Endothelial cell (in vitro differentiated cells): ENCODE measurements around the gene LRBA. TPM values are rescaled to one million over a fixed set of nuclear protein-coding genes. Genes with fewer than 3 reads are reported as not detected.

ENCODE experiments used
- DNase-seq: peaks from one replicate; pipeline ENCODE4 v3.0.0; 2021; ENCODE audit warnings: low spot score
- H3K27ac Mint-ChIP-seq: one replicate; pipeline ENCODE4 v1.8.0; 2021; ENCODE audit warnings: mixed read lengths, inconsistent platforms; ENCODE audit not compliant: unreplicated experiment
- H3K27me3 Mint-ChIP-seq: one replicate; pipeline ENCODE4 v1.8.0; 2021; ENCODE audit warnings: mild to moderate bottlenecking, moderate library complexity, mixed read lengths, inconsistent platforms; ENCODE audit not compliant: unreplicated experiment
- H3K36me3 Mint-ChIP-seq: one replicate; pipeline ENCODE4 v1.8.0; 2021; ENCODE audit warnings: mild to moderate bottlenecking, low read depth, mixed read lengths, inconsistent platforms; ENCODE audit not compliant: unreplicated experiment
- H3K4me1 Mint-ChIP-seq: one replicate; pipeline ENCODE4 v1.8.0; 2021; ENCODE audit warnings: mild to moderate bottlenecking, mixed read lengths, inconsistent platforms; ENCODE audit not compliant: unreplicated experiment
- H3K4me3 Mint-ChIP-seq: one replicate; pipeline ENCODE4 v1.8.0; 2021; ENCODE audit warnings: mild to moderate bottlenecking, mixed read lengths, inconsistent platforms; ENCODE audit not compliant: unreplicated experiment
- H3K9me3 Mint-ChIP-seq: one replicate; pipeline ENCODE4 v1.8.0; 2021; ENCODE audit warnings: mixed read lengths, inconsistent platforms; ENCODE audit not compliant: unreplicated experiment
- total RNA-seq: library from RNA; stranded (reverse); fragmentation: NEBNext Ultra II Directional; extraction: Animal tissue kit (Norgen Biotek cat#: 25700); gene quantifications from one replicate; pipeline ENCODE4 v1.2.1, GENCODE V29; 2021; ENCODE audit not compliant: unreplicated experiment
- TF ChIP-seq, protein P1 (sequence below): fragments of 200-600 bp; sonication (generic); IDR thresholded peaks from one replicate; pipeline ENCODE4 v1.5.0; 2021; ENCODE audit warnings: antibody characterized with exemption; ENCODE audit not compliant: unreplicated experiment

Gene LRBA
- total RNA-seq, 1 donor from 2014 or later, result 44.3 TPM

DNA sequence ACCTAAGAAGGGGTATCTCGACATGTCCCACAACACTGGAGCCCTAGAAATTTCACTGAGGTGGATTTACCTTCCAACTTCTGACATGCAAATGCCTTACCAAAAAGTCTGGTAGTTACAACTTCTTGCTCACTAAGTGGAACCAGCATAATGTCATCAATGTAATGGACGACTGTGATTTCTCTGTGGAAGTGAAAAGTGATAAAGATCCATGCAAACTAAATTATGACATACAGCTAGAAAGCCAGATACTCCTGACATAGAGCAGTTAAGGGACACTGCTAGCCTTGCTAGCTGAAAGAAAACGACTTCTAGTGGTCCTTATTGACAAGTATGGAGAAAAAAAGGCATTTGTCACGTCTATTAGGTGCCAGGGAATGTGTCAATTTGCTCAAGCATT lies 242.1 kb downstream of the LRBA start:
- H3K9me3 Mint-ChIP-seq, result no peaks in the 10 kb centered on the region
- peaks cover 2% of the 10 kb centered on the region for H3K27me3 Mint-ChIP-seq
- H3K36me3 Mint-ChIP-seq, result no peaks in the 10 kb centered on the region
- no peak overlapping the region for H3K27ac Mint-ChIP-seq
- TF ChIP-seq, protein P1, sequence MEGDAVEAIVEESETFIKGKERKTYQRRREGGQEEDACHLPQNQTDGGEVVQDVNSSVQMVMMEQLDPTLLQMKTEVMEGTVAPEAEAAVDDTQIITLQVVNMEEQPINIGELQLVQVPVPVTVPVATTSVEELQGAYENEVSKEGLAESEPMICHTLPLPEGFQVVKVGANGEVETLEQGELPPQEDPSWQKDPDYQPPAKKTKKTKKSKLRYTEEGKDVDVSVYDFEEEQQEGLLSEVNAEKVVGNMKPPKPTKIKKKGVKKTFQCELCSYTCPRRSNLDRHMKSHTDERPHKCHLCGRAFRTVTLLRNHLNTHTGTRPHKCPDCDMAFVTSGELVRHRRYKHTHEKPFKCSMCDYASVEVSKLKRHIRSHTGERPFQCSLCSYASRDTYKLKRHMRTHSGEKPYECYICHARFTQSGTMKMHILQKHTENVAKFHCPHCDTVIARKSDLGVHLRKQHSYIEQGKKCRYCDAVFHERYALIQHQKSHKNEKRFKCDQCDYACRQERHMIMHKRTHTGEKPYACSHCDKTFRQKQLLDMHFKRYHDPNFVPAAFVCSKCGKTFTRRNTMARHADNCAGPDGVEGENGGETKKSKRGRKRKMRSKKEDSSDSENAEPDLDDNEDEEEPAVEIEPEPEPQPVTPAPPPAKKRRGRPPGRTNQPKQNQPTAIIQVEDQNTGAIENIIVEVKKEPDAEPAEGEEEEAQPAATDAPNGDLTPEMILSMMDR, result no peak
- no peak overlapping the region for H3K4me3 Mint-ChIP-seq
- peaks cover 2% of the 10 kb centered on the region for H3K4me1 Mint-ChIP-seq
- no peak for DNase-seq

DNA sequence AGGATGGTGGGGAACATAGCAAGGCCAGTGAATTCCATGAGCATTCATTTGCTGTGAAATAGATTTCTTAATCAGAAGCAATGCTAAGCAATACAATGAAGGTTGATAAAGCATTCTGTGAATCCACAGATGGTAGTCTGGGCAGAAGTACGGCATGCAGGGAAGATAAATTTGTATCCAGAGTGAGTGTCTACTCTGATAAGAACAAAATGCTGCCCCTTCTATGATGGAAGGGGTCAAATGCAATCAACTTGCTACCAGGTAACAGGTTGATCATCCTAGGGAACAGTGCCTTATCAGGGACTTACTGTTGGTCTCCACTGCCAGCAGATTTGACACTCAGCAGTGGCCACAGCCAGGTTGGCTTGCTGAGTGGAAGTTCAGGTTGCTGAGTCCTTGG lies 243.7 kb downstream of the LRBA start:
- H3K9me3 Mint-ChIP-seq, result no peaks in the 10 kb centered on the region
- TF ChIP-seq, protein P1, result no peak
- DNase-seq, result no peak
- no peaks in the 10 kb centered on the region for H3K36me3 Mint-ChIP-seq
- H3K4me3 Mint-ChIP-seq, result no peak overlapping the region
- H3K4me1 Mint-ChIP-seq, result peaks cover 2% of the 10 kb centered on the region
- peaks cover 2% of the 10 kb centered on the region for H3K27me3 Mint-ChIP-seq
- no peak overlapping the region for H3K27ac Mint-ChIP-seq

DNA sequence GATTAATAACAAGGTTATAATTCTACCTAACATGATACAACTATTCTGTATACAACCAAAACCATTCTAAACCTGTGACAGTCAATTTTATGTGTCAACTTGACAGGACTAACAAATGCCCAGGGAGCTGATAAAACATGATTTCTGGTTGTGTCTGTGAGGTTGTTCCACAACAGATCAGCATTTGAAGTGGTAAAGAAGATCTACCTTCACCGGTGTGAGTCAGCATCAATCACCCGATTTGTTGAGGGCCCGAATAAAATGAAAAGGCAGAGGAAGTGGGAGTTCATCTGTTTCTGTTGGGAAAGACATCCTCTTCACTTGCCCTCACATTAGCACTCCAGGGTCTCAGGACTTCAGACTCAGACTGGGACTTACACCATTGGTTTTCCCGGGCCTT lies 245.2 kb downstream of the LRBA start:
- no peaks in the 10 kb centered on the region for H3K27me3 Mint-ChIP-seq
- no peaks in the 10 kb centered on the region for H3K9me3 Mint-ChIP-seq
- DNase-seq, result no peak
- H3K4me1 Mint-ChIP-seq, result no peaks in the 10 kb centered on the region
- no peak overlapping the region for H3K27ac Mint-ChIP-seq
- no peaks in the 10 kb centered on the region for H3K36me3 Mint-ChIP-seq
- TF ChIP-seq, protein P1, result no peak
- H3K4me3 Mint-ChIP-seq, result no peak overlapping the region

DNA sequence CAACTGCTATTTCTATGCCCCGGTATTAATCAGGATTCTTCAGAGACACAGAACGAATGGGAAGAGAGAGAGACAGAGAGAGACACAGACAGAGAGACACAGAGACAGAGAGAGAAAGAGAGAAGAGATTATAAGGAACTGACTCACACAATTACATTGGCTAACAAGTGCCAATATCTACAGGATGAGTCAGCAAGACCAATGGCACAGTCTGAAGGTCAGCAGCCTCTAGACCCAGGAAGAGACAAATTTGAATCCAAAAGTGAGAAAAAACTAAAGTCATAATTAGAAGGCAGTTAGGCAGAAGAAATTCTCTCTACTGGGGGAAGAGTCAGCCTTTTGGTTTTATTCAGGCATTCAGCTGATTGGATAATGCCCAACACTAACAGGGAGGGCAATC lies 245.8 kb downstream of the LRBA start:
- H3K27ac Mint-ChIP-seq, result no peak overlapping the region
- H3K27me3 Mint-ChIP-seq, result no peaks in the 10 kb centered on the region
- H3K9me3 Mint-ChIP-seq, result no peaks in the 10 kb centered on the region
- TF ChIP-seq, protein P1, result no peak
- H3K36me3 Mint-ChIP-seq, result no peaks in the 10 kb centered on the region
- DNase-seq, result no peak
- no peak overlapping the region for H3K4me3 Mint-ChIP-seq
- no peaks in the 10 kb centered on the region for H3K4me1 Mint-ChIP-seq

DNA sequence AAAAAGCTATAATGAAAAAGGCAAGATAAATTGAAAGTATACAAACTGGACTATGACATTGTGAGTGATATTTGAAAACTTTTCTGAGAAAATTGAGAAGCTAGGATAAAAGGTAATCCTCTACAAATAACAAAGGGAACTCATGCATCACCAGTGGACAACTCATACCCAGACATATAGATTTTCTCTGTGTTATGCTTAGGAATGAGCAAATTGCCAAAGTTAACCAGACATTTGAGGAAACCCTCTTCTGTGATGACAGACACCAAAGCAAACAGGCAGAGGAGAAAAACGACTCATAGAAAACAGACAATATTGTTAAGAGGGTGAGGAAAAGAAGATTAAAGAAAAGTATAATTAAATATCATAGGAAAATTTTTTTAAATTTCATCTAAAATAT lies 246.6 kb downstream of the LRBA start:
- Mint-ChIP-seq H3K27me3 (no peaks in the 10 kb centered on the region), H3K4me1 (no peaks in the 10 kb centered on the region), H3K27ac (no peak overlapping the region), H3K9me3 (no peaks in the 10 kb centered on the region), H3K36me3 (no peaks in the 10 kb centered on the region), H3K4me3 (no peak overlapping the region)
- TF ChIP-seq, protein P1, result no peak
- no peak for DNase-seq
